HepG2 (cell line): ENCODE data around the gene SNX30.

ENCODE experiments used
- ARID2 ChIP-seq: sonication (generic); formaldehyde crosslinking; IDR thresholded peaks from 2 replicates; pipeline ENCODE4 v1.8.1; 2022; ENCODE audit warnings: mild to moderate bottlenecking, missing genetic modification reagents, borderline replicate concordance
- EZH2 ChIP-seq: conservative IDR thresholded peaks from 2 replicates; pipeline ENCODE4 v1.6.1; 2012; ENCODE audit warnings: mild to moderate bottlenecking, low read depth, low read length, moderate library complexity
- FIP1L1 ChIP-seq: fragments of 200-400 bp; formaldehyde crosslinking; IDR thresholded peaks from 2 replicates; pipeline ENCODE4 v1.6.1; 2018; ENCODE audit warnings: low read depth, mild to moderate bottlenecking, low read length, moderate library complexity, borderline replicate concordance; ENCODE audit not compliant: insufficient read depth
- POLR2A ChIP-seq, 2 experiments: IDR thresholded peaks; 2 replicates each; pipeline ENCODE4 v1.6.1; 2011; ENCODE audit warnings: low read depth in 2 of 2, low read length in 2 of 2, mild to moderate bottlenecking in 1 of 2, moderate library complexity in 1 of 2; ENCODE audit not compliant: insufficient read depth in 1 of 2
- ZNF713 ChIP-seq: sonication (generic); formaldehyde crosslinking; IDR thresholded peaks from 2 replicates; pipeline ENCODE4 v1.4.0; 2020; ENCODE audit warnings: mild to moderate bottlenecking, missing genetic modification reagents
- ZNF879 ChIP-seq: sonication (generic); formaldehyde crosslinking; IDR thresholded peaks from 2 replicates; pipeline ENCODE4 v1.8.1; 2023; ENCODE audit warnings: missing genetic modification reagents
- TF ChIP-seq, protein P1 (sequence below): IDR thresholded peaks from 2 replicates; pipeline ENCODE4 v1.6.1; 2012; ENCODE audit warnings: inconsistent platforms
- TF ChIP-seq, protein P2 (sequence below): sonication (generic); formaldehyde crosslinking; IDR thresholded peaks from 2 replicates; pipeline ENCODE4 v1.5.0; 2020; ENCODE audit warnings: mild to moderate bottlenecking, missing genetic modification reagents, moderate library complexity

DNA sequence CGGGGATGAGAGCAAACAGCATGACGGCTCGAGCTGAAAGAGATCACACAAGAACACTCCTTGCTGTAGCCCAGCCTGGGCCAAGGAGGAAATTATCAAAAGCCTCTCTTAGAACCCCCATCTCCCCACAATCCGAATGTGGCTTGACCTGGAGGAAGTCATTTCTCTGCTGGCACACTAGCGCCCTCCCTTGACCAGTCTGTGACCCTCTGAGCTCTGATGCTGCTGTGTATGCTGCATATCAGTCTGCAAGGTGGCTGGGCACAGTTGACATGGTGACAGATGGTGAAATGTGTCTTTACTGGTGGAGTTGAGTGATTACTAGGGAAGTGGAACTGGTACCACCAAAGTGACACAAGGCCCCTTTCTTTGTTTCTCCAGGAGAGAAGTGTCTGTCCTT, 136.8 kb downstream of the SNX30 start:
- TF ChIP-seq, protein P1, sequence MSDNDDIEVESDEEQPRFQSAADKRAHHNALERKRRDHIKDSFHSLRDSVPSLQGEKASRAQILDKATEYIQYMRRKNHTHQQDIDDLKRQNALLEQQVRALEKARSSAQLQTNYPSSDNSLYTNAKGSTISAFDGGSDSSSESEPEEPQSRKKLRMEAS, result no peak
- TF ChIP-seq, protein P2, sequence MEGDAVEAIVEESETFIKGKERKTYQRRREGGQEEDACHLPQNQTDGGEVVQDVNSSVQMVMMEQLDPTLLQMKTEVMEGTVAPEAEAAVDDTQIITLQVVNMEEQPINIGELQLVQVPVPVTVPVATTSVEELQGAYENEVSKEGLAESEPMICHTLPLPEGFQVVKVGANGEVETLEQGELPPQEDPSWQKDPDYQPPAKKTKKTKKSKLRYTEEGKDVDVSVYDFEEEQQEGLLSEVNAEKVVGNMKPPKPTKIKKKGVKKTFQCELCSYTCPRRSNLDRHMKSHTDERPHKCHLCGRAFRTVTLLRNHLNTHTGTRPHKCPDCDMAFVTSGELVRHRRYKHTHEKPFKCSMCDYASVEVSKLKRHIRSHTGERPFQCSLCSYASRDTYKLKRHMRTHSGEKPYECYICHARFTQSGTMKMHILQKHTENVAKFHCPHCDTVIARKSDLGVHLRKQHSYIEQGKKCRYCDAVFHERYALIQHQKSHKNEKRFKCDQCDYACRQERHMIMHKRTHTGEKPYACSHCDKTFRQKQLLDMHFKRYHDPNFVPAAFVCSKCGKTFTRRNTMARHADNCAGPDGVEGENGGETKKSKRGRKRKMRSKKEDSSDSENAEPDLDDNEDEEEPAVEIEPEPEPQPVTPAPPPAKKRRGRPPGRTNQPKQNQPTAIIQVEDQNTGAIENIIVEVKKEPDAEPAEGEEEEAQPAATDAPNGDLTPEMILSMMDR, result peak; percentile 58
- TF ChIP-seq POLR2A (IDR thresholded peaks at IDR 0.05; ENCODE audit: insufficient read depth in 1 of 2, low read depth in 2 of 2, low read length in 2 of 2), result no peak
- no peak for TF ChIP-seq EZH2
- TF ChIP-seq ARID2 (CRISPR knock-in tag), result no peak
- no peak for TF ChIP-seq FIP1L1
- no peak for TF ChIP-seq ZNF879 (CRISPR knock-in tag)
- no peak for TF ChIP-seq ZNF713 (CRISPR knock-in tag)
